Trophoblast cell (in vitro differentiated cells and primary cell): Measurements from ENCODE around the gene PITPNM1.

Experiments used
- DNase-seq, 2 donors: peaks; one replicate each; pipeline ENCODE4 v3.0.0-alpha.2; 2016
- H2AFZ ChIP-seq: 2 replicates; pipeline ENCODE4 v1.6.1; 2013; ENCODE audit warnings: low read length, moderate library complexity, mild to moderate bottlenecking; ENCODE audit not compliant: insufficient read depth, poor library complexity
- H2AK5ac ChIP-seq: 2 replicates; pipeline ENCODE4 v1.6.1; 2013; ENCODE audit warnings: mild to moderate bottlenecking, low read length
- H2BK120ac ChIP-seq: 2 replicates; pipeline ENCODE4 v1.6.1; 2013; ENCODE audit warnings: low read length, mild to moderate bottlenecking, moderate library complexity; ENCODE audit not compliant: insufficient read depth, poor library complexity
- H2BK12ac ChIP-seq: 2 replicates; pipeline ENCODE4 v1.6.1; 2013; ENCODE audit warnings: mild to moderate bottlenecking, low read length, moderate library complexity
- H2BK5ac ChIP-seq: 2 replicates; pipeline ENCODE4 v1.6.1; 2013; ENCODE audit warnings: low read length, low read depth, moderate library complexity, mild to moderate bottlenecking; ENCODE audit not compliant: poor library complexity
- H3K14ac ChIP-seq: 2 replicates; pipeline ENCODE4 v1.6.1; 2013; ENCODE audit warnings: mild to moderate bottlenecking, low read length
- H3K18ac ChIP-seq: 2 replicates; pipeline ENCODE4 v1.6.1; 2013; ENCODE audit warnings: mild to moderate bottlenecking, low read length
- H3K23ac ChIP-seq: 2 replicates; pipeline ENCODE4 v1.6.1; 2013; ENCODE audit warnings: low read length
- H3K27ac ChIP-seq: 2 replicates; pipeline ENCODE4 v1.5.1; 2013; ENCODE audit warnings: low read depth, mild to moderate bottlenecking, inconsistent platforms, low read length, moderate library complexity
- H3K27me3 ChIP-seq: 2 replicates; pipeline ENCODE4 v1.6.1; 2013; ENCODE audit warnings: inconsistent platforms, mild to moderate bottlenecking, low read length, moderate library complexity; ENCODE audit not compliant: insufficient read depth
- H3K36me3 ChIP-seq, 2 experiments: 1 replicate in 1 of 2; 2 replicates in 1 of 2; pipeline ENCODE4 v1.6.1; 2013; ENCODE audit warnings: low read length in 2 of 2, mild to moderate bottlenecking in 2 of 2, moderate library complexity in 1 of 2; ENCODE audit not compliant: insufficient read depth in 2 of 2, control insufficient read depth in 1 of 2
- H3K4ac ChIP-seq: 2 replicates; pipeline ENCODE4 v1.6.1; 2013; ENCODE audit warnings: low read depth, mild to moderate bottlenecking, low read length, moderate library complexity
- H3K4me1 ChIP-seq, 2 experiments: 1 replicate in 1 of 2; 2 replicates in 1 of 2; pipeline ENCODE4 v1.6.1; 2013; ENCODE audit warnings: low read length in 2 of 2, mild to moderate bottlenecking in 2 of 2, moderate library complexity in 1 of 2; ENCODE audit not compliant: insufficient read depth in 2 of 2, control insufficient read depth in 1 of 2
- H3K4me2 ChIP-seq: 2 replicates; pipeline ENCODE4 v1.6.1; 2013; ENCODE audit warnings: inconsistent platforms, mild to moderate bottlenecking, low read length, moderate library complexity
- H3K4me3 ChIP-seq: 2 replicates; pipeline ENCODE4 v1.5.1; 2013; ENCODE audit warnings: mild to moderate bottlenecking, low read depth, low read length, inconsistent platforms
- H3K79me1 ChIP-seq: one replicate; pipeline ENCODE4 v1.6.1; 2013; ENCODE audit warnings: low read length
- H3K79me2 ChIP-seq: 2 replicates; pipeline ENCODE4 v1.6.1; 2013; ENCODE audit warnings: low read length, mild to moderate bottlenecking; ENCODE audit not compliant: control insufficient read depth, insufficient read depth, poor library complexity
- H3K9ac ChIP-seq: 2 replicates; pipeline ENCODE4 v1.6.1; 2013; ENCODE audit warnings: mild to moderate bottlenecking, low read length
- H3K9me3 ChIP-seq: 2 replicates; pipeline ENCODE4 v1.6.1; 2013; ENCODE audit warnings: low read depth, mild to moderate bottlenecking, control low read depth, inconsistent platforms, low read length; ENCODE audit not compliant: insufficient read depth
- H4K12ac ChIP-seq: 2 replicates; pipeline ENCODE4 v1.6.1; 2013; ENCODE audit warnings: low read depth, mild to moderate bottlenecking, low read length, moderate library complexity
- H4K8ac ChIP-seq: 2 replicates; pipeline ENCODE4 v1.6.1; 2013; ENCODE audit warnings: low read depth, mild to moderate bottlenecking, low read length, moderate library complexity
- H4K91ac ChIP-seq: one replicate; pipeline ENCODE4 v1.6.1; 2013; ENCODE audit warnings: low read depth, mild to moderate bottlenecking, low read length, moderate library complexity
- WGBS: extraction: QIAGEN DNeasy Blood & Tissue Kit; methylation state at CpG from one replicate; pipeline ENCODE4 v1.1.7; 2013; ENCODE audit warnings: missing lambda C conversion rate; ENCODE audit not compliant: insufficient read length, insufficient coverage; ENCODE audit errors: extremely low coverage; 5-methylcytosine and 5-hydroxymethylcytosine counted together

Gene PITPNM1

GRCh38 chr11:67452141-67452952 is 52.8 kb downstream of the PITPNM1 start, which contains the start of gene GPR152:
Gene GPR152 (minus strand): TSS chr11:67452729. CDS start chr11:67452724, 5 bp downstream.
- no peak within 1 kb of the TSS for H2BK12ac ChIP-seq
- peaks cover 4% of the 10 kb centered on the region for H3K9me3 ChIP-seq
- no peak within 1 kb of the TSS for H3K4me3 ChIP-seq
- H3K14ac ChIP-seq = no peak within 1 kb of the TSS
- no peak within 1 kb of the TSS for H3K23ac ChIP-seq
- no peak within 1 kb of the TSS for H2AK5ac ChIP-seq
- no peak within 1 kb of the TSS for H4K8ac ChIP-seq
- H3K4me1 ChIP-seq = no peaks in the 10 kb centered on the region
- H3K18ac ChIP-seq = no peak within 1 kb of the TSS
- DNase-seq = no peak
- no peak within 1 kb of the TSS for H2BK120ac ChIP-seq
- no peak within 1 kb of the TSS for H2AFZ ChIP-seq
- H3K4me2 ChIP-seq = no peak within 1 kb of the TSS
- H3K27ac ChIP-seq = no peak within 1 kb of the TSS
- H3K27me3 ChIP-seq = no peaks in the 10 kb centered on the region
- H3K9ac ChIP-seq = no peak within 1 kb of the TSS
- no peak within 1 kb of the TSS for H2BK5ac ChIP-seq
- no peak within 1 kb of the TSS for H3K4ac ChIP-seq
- H4K91ac ChIP-seq = no peak within 1 kb of the TSS
- no peaks in the 10 kb centered on the region for H3K79me2 ChIP-seq
- peaks cover 2% of the 10 kb centered on the region for H3K79me1 ChIP-seq
- WGBS = no CpG with 5 or more reads among the region's 33 CpGs
- no peaks in the 10 kb centered on the region for H3K36me3 ChIP-seq
- no peak within 1 kb of the TSS for H4K12ac ChIP-seq

- no peak overlapping the region for H3K27ac ChIP-seq
- no peak overlapping the region for H4K91ac ChIP-seq
- no peak overlapping the region for H2BK120ac ChIP-seq
- H3K4me1 ChIP-seq = no peaks in the 10 kb centered on the region
- no peak overlapping the region for H3K4ac ChIP-seq
- H3K36me3 ChIP-seq = no peaks in the 10 kb centered on the region
- H3K18ac ChIP-seq = no peak overlapping the region
- H3K9ac ChIP-seq = no peak overlapping the region
- no peak overlapping the region for H2AFZ ChIP-seq
- H3K27me3 ChIP-seq = no peaks in the 10 kb centered on the region
- no peak overlapping the region for H2BK12ac ChIP-seq
- no peak overlapping the region for H3K14ac ChIP-seq
- no peak for DNase-seq
- peaks cover 4% of the 10 kb centered on the region for H3K9me3 ChIP-seq
- H2AK5ac ChIP-seq = no peak overlapping the region
- no peak overlapping the region for H3K4me2 ChIP-seq
- H3K23ac ChIP-seq = no peak overlapping the region
- no peaks in the 10 kb centered on the region for H3K79me2 ChIP-seq
- peaks cover 3% of the 10 kb centered on the region for H3K79me1 ChIP-seq
- H4K12ac ChIP-seq = no peak overlapping the region
- no peak overlapping the region for H3K4me3 ChIP-seq
- H2BK5ac ChIP-seq = no peak overlapping the region
- no CpG with 5 or more reads among the region's 14 CpGs for WGBS
- H4K8ac ChIP-seq = no peak overlapping the region
Observed at GRCh38 chr11:67451658-67451976, 53.5 kb downstream of the PITPNM1 start.

- Histone ChIP-seq H2BK12ac (no peak overlapping the region), H2AK5ac (no peak overlapping the region), H4K91ac (no peak overlapping the region)
Observed at GRCh38 chr11:67450796-67451657, 54.1 kb downstream of the PITPNM1 start.

GRCh38 chr11:67449116-67449844 is 55.9 kb downstream of the PITPNM1 start:
- Histone ChIP-seq H3K23ac (no peak overlapping the region), H3K36me3 (no peaks in the 10 kb centered on the region), H2BK12ac (no peak overlapping the region), H4K8ac (no peak overlapping the region), H3K27ac (no peak overlapping the region), H3K18ac (no peak overlapping the region), H3K14ac (no peak overlapping the region), H2BK120ac (no peak overlapping the region), H4K91ac (no peak overlapping the region), H3K4me2 (no peak overlapping the region), H2AK5ac (no peak overlapping the region), H3K4me3 (no peak overlapping the region), H3K4ac (no peak overlapping the region), H3K9me3 (peaks cover 4% of the 10 kb centered on the region), H3K4me1 (no peaks in the 10 kb centered on the region), H2AFZ (no peak overlapping the region), H4K12ac (no peak overlapping the region), H3K9ac (no peak overlapping the region), H2BK5ac (no peak overlapping the region), H3K79me1 (peaks cover 3% of the 10 kb centered on the region), H3K79me2 (no peaks in the 10 kb centered on the region), H3K27me3 (no peaks in the 10 kb centered on the region)
- no peak for DNase-seq
- whole genome bisulfite sequencing = no CpG with 5 or more reads among the region's 9 CpGs

More at GRCh38 chr11:67450796-67451657, 54.1 kb downstream of the PITPNM1 start:
- H3K14ac ChIP-seq = no peak overlapping the region
- H4K12ac ChIP-seq = no peak overlapping the region
- DNase-seq = no peak
- no peak overlapping the region for H3K9ac ChIP-seq
- no peak overlapping the region for H2BK5ac ChIP-seq
- H3K18ac ChIP-seq = no peak overlapping the region
- no peaks in the 10 kb centered on the region for H3K79me2 ChIP-seq
- no peaks in the 10 kb centered on the region for H3K36me3 ChIP-seq
- H2BK120ac ChIP-seq = no peak overlapping the region
- peaks cover 3% of the 10 kb centered on the region for H3K79me1 ChIP-seq
- H3K9me3 ChIP-seq = peaks cover 4% of the 10 kb centered on the region
- H3K4ac ChIP-seq = no peak overlapping the region
- no peak overlapping the region for H3K4me2 ChIP-seq
- H2AFZ ChIP-seq = no peak overlapping the region
- WGBS = no CpG with 5 or more reads among the region's 25 CpGs
- H4K8ac ChIP-seq = no peak overlapping the region
- no peak overlapping the region for H3K23ac ChIP-seq
- H3K27me3 ChIP-seq = no peaks in the 10 kb centered on the region
- no peak overlapping the region for H3K4me3 ChIP-seq
- no peak overlapping the region for H3K27ac ChIP-seq
- no peaks in the 10 kb centered on the region for H3K4me1 ChIP-seq
